ENCODE measurements around the gene C3orf80.
"Not testable (repeated sequence)": the region's sequence is repeated elsewhere in the genome, so short reads cannot be mapped to it uniquely, and the experiment has no call there.

Gene C3orf80

GRCh38 chr3:160225176-160226025 is at the start of gene C3orf80:
Gene C3orf80 (plus strand): TSS chr3:160225422. CDS start chr3:160225636, 214 bp downstream.
- DNase-seq = peak; percentile 23

GRCh38 chr3:160176923-160177322 is 48.3 kb upstream of the C3orf80 start:
- DNase-seq = no peak

GRCh38 chr3:160178661-160179060 is 46.6 kb upstream of the C3orf80 start:
- DNase-seq = not testable (repeated sequence)

GRCh38 chr3:160179403-160179802 is 45.8 kb upstream of the C3orf80 start:
- DNase-seq = not testable (repeated sequence)

GRCh38 chr3:160179906-160180305 is 45.3 kb upstream of the C3orf80 start:
- no peak for DNase-seq

GRCh38 chr3:160180581-160181216 is 44.5 kb upstream of the C3orf80 start:
- DNase-seq = no peak

- no peak for DNase-seq
These were observed 41.7 kb upstream of the C3orf80 start for GRCh38 chr3:160183345-160184076.

GRCh38 chr3:160184655-160185054 is 40.6 kb upstream of the C3orf80 start:
- DNase-seq = no peak

GRCh38 chr3:160185751-160186150 is 39.5 kb upstream of the C3orf80 start:
- DNase-seq = no peak

- DNase-seq = no peak
These were observed 37.9 kb upstream of the C3orf80 start for GRCh38 chr3:160187288-160187687.

GRCh38 chr3:160192310-160193029 is 32.8 kb upstream of the C3orf80 start:
- no peak for DNase-seq

- DNase-seq = no peak
These were observed 31.5 kb upstream of the C3orf80 start for GRCh38 chr3:160193644-160194192.

GRCh38 chr3:160194438-160194837 is 30.8 kb upstream of the C3orf80 start:
- DNase-seq = no peak

GRCh38 chr3:160195106-160195505 is 30.1 kb upstream of the C3orf80 start:
- no peak for DNase-seq

- DNase-seq = no peak
These were observed 28.6 kb upstream of the C3orf80 start for GRCh38 chr3:160196511-160197104.

- no peak for DNase-seq
These were observed 26.1 kb upstream of the C3orf80 start for GRCh38 chr3:160199108-160199507.

- DNase-seq = no peak
These were observed 24.9 kb upstream of the C3orf80 start for GRCh38 chr3:160200353-160200752.

GRCh38 chr3:160204396-160205011 is 20.7 kb upstream of the C3orf80 start:
- not testable (repeated sequence) for DNase-seq

- no peak for DNase-seq
These were observed 19.6 kb upstream of the C3orf80 start for GRCh38 chr3:160205606-160206005.

- DNase-seq = no peak
These were observed 14.9 kb upstream of the C3orf80 start for GRCh38 chr3:160210341-160210740.

GRCh38 chr3:160210799-160211221 is 14.4 kb upstream of the C3orf80 start:
- DNase-seq = no peak

- DNase-seq = no peak
These were observed 12.0 kb upstream of the C3orf80 start for GRCh38 chr3:160213191-160213590.

All from activated CD4-positive, alpha-beta T cell treated with anti-CD3 and anti-CD28 coated beads, Interleukin-2, amount 50 U/mL, for 1 hour (primary cell).